Left lobe of liver (tissue), 2 donors: ENCODE results near the gene IGFN1. TPM values are rescaled to one million over a fixed set of nuclear protein-coding genes. Genes with fewer than 3 reads are reported as not detected.
A peak's percentile ranks its signal among the peaks of the same experiment; 100 is the strongest.

Source experiments
- ATAC-seq: fragments of 200-7000 bp; cut with Tn5 transposase; one replicate; pipeline ENCODE4 v1.9.1; 2020; ENCODE audit warnings: mild to moderate bottlenecking, moderate library complexity
- DNase-seq: peaks from one replicate; pipeline ENCODE4 v3.0.0-alpha.2; 2020; ENCODE audit warnings: low spot score
- total RNA-seq: library from RNA; stranded (reverse); gene quantifications from one replicate; pipeline ENCODE4 v1.2.1, GENCODE V29; 2021
- donor health status: DM: no; HTN: no; CAD: no; lungs with moderate emphysema.
- donor health status: DM: no; HTN: yes; CAD: no.

IGFN1 gene
- total RNA-seq, 1 donor from 2014 or later = not detected

DNA sequence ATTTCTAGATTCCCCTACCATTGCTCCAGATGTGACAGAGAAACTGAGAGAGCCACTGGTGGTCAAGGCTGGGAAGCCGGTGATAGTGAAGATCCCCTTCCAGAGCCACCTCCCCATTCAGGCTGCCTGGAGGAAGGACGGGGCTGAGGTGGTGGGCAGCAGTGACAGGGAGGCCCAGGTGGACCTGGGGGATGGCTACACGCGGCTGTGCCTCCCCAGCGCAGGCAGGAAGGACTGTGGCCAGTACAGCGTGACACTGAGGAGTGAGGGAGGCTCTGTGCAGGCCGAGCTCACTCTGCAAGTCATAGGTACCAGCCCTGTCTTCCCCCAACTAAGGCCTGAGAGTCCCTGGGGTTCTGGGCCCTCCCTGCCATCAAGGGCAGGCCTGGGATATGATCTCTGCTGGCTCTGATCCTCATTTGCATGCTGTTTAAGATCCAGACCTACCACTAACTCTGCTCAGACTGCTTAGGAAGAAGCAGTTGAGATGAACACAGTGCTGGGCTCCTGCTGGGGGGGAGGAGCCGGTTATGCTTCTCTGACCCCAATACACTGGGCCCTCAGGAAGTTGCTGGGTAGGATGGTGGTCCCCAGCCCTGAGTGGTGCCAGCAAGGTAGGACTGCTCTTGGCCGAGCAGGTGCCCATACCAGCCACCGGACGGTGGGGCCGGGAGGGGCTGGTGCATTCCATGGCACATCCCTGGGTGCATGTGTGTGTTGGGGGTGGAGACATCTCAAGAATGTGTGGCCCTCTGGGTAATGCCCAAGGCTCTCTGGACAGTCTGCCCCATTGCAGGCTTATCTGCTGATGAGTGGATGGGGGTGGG is 25.1 kb downstream of the IGFN1 start:
- ATAC-seq (no peak), DNase-seq (peak; percentile 27)

DNA sequence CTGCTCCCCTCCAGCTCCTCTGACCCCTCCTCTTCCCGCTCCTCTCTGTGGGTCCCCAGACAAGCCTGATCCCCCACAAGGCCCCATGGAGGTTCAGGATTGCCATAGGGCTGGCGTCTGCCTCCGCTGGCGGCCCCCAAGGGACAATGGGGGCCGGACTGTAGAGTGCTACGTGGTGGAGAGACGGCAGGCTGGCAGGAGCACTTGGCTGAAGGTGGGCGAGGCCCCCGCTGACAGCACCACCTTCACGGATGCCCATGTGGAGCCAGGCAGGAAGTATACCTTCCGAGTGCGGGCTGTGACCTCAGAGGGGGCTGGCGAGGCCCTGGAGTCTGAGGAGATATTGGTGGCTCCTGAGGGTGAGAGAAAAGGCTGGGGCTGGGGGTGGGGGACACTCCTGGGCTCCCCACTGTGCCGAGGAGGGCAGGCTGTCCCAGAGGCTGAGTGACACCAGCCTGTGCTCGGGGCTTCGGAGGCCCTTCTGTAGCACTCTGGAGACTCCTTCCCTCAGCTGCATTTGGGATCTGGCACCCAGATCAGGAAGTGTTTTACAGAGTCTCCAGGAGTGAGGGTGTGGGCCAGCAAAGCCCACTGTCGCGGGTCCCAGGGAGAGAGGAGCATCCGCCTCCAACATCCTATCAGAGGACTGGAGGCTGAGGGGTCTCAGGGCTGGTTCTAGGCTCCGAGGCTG is 25.9 kb downstream of the IGFN1 start:
- DNase-seq = peak; percentile 39
- no peak for ATAC-seq

DNA sequence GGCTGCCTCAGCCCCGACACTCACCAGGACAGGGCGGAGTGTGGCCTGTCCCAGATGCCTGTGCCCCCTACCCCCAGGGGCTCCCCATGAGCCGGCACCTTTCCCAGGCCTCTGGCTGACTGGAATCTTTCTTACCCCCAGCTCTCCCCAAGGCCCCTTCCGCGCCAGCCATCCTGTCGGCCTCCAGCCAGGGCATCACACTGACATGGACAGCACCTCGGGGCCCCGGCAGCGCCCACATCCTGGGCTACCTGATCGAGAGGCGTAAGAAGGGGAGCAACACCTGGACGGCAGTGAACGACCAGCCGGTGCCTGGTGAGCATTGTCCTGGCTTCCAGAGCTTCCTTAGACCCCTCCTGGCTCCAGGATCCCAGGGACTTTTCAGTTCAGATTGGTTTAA is 26.5 kb downstream of the IGFN1 start:
- peak; percentile 21 for DNase-seq

DNA sequence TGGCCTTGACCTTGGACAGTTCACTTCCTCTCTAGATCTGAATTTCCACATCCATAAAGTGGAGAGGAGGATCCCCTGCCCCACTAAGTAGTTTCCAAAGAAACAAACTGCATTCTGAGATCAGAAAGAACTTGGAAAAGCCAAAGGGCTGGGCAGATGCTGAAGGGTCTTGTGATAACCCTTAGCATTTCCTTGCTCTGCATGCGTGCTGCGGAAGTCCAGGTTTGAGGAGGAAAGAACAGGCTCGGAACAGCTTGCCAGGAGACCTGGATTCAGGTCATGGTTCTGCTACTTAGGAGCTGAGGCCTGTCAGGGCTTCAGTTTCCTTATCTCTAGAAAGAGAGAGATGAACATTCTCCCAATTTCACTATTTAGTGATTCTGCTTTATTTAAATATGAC is 27.2 kb downstream of the IGFN1 start:
- DNase-seq (no peak), ATAC-seq (no peak)

More for the DNA sequence above, 26.5 kb downstream of the IGFN1 start:
- no peak for ATAC-seq

DNA sequence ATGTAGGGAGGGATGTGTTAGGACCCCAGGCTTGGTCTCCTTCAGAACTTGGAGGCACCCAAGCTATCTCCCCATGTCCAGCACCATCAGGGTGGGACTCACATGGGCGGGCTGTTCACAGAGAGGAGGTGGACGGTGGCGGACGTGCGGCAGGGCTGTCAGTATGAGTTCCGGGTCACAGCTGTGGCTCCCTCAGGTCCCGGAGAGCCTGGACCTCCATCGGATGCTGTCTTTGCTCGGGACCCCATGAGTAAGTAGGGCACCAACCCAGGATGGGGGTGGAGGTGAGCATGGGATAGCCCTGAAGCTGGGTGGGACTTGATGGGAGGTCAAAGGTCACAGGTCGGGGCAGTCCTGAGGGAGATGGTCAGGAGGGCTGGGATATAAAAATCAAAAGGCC is 27.8 kb downstream of the IGFN1 start:
- ATAC-seq (no peak), DNase-seq (peak; percentile 38)

DNA sequence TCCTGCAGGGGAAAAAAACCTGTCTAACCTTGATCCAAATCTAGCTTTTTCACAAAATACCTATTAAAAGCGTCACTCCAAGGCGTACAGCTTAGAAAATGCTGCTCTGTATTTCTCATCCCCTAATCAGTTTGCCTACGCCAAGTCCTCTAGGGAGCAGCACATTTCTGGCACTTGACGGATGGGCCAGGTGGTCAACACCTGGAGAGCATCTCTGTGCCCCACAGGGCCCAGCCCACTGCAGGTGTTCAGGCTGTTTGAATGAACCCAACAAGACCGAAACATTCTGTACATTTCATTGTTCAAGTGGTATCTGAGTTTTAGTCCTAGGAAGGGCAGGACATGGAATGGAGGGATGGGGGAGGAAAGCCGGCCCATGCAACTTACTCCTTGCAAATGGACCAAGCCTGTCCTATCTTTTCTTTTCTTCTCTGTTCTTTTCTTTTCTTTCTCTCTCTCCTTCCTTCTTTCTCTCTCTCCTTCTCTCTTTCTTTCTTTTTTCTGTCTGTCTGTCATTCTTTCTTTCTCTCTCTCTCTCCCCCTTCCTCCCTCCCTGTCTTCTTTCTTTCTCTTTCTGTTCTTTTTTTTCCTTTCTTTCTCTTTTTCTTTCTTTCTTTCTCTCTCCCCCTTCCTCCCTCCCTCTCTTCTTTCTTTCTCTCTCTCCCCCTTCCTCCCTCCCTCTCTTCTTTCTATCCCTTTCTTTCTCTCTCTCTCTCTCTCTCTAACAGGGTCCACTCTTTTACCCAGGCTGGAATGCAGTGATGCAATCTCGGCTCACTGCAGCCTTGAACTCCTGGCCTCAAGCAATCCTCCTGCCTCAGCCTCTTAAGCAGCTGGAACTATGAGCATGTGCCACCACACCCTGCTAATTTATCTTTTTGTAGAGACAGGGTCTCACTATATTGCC is 29.1 kb downstream of the IGFN1 start:
- ATAC-seq (no peak), DNase-seq (no peak)

DNA sequence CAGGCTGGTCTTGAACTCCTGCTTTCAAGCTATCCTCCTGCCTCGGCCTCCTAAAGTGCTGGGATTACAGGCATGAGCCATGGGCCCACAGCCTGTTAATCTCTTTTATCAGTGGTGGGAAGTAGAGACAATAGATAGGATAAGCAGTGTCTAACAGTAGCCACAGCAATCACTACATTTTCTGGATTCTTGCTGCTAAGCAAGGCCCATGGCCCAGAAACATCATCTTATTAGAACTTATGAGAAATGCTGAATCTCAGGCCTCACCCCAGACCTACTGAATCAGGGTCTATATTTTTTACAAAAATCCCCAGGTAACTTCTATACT is 29.7 kb downstream of the IGFN1 start:
- DNase-seq = no peak

DNA sequence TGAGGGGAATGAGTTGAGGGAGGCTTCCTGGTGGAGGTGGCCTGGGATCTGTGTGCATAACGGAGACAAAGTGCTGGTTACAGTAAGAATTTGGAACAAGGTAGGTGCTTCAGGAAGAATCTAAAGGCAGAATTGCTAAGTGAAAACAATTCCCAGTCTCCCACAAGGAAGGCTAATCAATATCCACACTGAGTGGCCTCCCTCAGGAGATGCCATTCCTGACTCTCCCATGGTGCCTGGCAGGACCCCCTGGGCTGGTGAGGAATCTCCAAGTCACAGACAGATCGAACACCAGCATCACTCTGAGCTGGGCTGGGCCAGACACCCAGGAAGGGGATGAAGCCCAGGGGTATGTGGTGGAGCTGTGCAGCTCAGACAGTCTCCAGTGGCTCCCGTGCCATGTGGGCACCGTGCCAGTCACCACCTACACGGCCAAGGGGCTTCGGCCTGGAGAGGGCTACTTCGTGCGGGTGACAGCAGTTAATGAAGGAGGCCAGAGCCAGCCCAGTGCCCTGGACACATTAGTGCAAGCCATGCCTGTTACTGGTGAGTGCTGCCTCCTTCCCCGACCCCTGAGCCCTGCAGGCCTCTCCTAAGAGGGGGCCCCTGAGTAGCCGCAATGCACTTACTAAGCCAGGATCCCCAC is 30.7 kb downstream of the IGFN1 start:
- DNase-seq (peak; percentile 44), ATAC-seq (no peak)

More for the DNA sequence above, 29.7 kb downstream of the IGFN1 start:
- no peak for ATAC-seq

DNA sequence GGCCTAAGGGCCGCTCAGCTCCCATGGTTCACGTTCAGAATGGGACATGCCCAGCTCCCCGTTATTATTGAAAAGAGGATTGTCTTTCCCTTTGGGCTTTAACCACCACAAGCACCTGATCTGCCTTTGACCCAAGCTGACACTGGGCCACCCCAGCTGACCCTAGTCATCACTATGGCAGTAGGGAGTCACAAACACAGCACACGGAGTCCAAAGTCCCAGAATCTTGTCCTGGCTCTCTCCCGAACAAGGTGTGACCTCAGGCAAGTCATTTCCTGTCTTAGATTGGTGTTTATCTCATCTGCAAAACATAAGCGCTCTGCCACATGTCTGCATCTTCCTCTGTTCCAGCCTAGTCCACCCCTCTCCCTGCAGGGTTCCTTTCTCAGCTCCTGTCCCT is 31.5 kb downstream of the IGFN1 start:
- DNase-seq (peak; percentile 48), ATAC-seq (peak; percentile 79)

DNA sequence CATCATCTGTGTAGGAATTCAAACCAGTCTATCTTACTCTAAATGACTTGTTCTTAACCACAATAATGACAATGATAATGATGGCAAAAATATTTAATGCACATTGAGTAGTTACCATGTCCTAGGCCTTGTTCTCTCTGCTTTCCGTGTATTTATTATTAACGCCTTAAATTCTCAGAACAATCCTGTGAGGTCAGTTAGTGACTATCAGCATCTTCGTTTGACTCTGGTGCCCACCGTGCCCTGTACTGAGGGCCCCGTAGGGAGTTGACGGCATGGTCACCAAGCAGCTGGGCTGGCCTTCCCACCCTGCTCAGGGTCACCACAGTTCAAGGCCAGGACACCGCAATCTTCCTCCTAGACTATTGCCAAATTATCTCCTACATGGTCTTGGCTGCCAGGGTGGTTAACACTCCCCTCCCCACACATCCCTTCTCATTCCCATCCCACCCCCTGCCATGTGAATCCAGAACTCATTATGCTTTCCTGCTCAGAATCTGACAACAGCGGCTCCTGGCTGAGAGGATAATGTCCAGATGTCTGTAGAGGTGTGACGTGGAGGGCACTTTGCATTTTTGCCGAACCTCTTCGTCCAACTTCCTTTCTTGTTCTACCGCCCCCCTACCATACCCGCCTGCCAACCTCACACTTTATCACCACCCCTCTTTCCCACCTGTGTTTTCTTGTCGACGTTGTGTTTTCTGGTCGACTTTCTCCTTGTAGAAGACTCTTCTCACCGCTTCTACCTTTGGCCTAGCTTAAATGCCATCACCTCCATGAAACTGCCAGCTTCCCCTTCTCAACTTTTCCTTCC is 33.4 kb downstream of the IGFN1 start:
- DNase-seq (no peak), ATAC-seq (no peak)

DNA sequence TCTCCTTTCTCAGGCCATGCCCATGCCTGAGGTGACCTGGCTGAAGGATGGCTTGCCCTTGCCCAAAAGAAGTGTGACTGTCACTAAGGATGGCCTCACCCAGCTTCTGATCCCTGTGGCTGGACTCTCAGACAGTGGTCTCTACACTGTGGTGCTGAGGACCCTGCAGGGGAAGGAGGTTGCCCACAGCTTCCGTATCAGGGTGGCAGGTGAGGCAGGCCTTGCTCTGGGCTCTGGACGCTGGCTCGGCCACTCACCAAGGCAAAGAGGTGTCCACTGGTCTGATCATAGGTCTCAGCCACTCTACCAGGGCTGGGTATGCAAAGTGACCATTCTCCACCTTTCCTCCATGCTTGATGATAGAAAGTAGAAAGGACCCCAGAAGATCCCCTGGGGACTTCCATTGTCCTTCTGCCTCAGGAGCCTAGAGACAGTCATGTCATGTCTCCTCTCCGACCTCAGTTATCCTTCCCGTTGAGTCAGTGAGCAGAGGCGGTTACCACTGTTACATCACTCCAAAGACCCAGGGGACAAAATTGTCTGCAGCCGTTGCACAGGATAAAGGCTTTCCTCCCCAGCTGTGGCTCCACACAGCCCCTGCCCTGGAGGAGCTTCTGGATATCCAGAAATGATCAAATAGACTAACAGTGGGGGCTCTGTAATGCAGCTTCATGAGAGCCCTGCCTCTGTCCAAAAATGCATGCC is 34.2 kb downstream of the IGFN1 start:
- DNase-seq (peak; percentile 33), ATAC-seq (no peak)

DNA sequence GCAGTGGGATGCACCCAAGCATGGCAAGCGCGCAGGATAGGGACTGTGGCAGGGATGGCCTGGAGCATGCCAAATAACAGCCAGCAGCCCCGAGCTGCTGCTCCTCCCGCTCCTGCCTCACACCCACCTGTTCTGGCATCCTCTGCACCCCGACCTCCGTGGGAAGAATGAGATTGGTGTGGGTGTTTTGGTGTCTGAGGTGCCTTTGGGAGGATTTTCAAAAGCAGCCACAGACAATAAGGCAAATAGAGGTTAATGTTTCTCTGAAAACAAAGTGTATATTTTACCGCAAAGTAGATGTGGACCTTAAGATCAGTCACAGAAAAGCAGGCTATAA is 35.5 kb downstream of the IGFN1 start:
- DNase-seq (no peak), ATAC-seq (no peak)

DNA sequence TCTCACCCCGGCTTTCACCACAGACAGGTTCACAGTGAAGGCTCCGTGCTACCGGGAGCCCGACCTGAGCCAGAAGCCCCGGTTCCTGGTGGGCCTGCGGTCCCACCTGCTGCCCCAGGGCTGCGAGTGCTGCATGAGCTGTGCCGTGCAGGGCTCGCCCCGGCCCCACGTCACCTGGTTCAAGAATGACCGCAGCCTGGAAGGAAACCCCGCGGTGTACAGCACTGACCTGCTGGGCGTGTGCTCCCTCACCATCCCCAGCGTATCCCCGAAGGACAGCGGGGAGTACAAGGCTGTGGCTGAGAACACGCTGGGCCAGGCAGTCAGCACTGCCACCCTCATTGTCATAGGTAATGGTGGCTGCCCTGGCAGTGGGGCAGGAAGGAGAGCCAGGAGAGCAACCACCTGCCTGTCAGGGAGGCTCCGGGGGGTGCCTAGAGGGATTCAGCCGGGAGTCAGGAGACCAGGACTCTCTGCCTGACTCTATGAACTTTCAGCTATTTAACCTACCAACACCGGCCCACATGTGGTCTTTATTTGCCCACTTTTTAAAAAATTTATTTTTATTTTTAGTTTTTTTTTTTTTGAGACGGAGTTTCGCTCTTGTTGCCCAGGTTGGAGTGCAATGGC is 36.4 kb downstream of the IGFN1 start:
- DNase-seq = peak; percentile 26
- ATAC-seq = no peak

DNA sequence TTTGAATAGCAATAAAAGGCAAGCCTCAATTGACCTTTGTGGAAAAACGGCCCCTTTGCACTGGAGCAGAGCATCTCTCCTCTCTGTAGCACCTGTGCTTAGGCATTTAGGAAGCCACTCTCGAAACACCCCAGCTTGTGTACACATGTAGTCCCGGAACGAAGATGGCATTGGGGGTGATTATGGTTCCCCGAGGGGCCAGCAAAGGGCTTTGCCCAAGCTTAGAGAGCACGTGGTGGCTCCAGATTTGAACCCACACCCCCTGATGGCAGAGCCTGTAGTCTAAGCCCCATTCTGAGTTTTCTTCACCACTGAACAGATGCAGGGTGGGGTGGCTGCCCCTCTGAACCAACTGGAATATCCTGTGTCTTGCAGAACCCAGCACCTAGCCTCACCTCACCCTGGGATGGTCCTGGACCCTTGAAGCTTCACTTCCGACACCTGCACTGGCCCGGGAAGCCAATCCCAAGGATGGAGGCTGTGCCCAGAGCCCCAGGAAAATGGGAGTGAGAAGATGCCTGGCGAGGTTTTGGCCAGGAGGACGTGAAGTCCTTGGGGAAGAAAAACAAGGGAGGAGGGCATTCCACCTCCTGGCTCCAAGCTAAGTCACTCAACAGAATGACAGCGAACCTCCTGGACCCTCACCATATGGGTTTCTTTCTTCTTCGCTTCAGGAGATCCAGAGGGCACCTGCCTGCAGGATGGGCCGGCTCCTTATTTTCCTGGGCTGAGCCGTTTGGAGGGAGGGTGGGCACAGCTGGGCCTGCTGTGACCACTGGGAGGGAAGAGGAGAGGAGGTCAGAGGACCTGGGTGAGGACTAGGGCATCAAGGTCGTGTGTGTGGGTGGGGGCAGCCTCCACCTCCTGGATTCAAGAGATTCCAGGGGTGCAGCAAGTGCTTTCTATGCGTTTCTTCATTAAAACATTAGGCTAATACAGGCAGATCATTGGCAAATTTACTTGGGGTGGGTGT is 37.7 kb downstream of the IGFN1 start:
- peak; percentile 29 for DNase-seq
- ATAC-seq = no peak

DNA sequence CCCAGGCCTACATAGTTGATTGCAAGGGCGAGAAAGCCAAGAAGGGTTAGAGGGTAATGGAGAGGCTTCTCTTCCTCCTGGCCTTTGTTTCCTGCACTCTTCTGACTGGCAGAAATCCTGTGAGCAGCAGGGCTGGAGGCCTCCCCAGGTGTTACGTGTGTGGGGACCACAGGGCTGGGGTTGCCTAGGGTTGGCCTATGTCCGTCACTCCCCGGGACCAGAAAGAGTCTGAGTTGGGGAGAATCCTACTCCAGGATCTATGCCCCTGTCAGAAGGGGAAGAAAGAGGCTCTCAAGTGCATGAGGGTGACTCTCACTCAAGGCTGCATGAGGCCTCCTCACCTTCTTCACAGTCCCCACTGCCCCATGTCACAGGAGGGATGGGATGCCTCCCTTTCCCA is 38.5 kb downstream of the IGFN1 start:
- DNase-seq = no peak
- no peak for ATAC-seq

DNA sequence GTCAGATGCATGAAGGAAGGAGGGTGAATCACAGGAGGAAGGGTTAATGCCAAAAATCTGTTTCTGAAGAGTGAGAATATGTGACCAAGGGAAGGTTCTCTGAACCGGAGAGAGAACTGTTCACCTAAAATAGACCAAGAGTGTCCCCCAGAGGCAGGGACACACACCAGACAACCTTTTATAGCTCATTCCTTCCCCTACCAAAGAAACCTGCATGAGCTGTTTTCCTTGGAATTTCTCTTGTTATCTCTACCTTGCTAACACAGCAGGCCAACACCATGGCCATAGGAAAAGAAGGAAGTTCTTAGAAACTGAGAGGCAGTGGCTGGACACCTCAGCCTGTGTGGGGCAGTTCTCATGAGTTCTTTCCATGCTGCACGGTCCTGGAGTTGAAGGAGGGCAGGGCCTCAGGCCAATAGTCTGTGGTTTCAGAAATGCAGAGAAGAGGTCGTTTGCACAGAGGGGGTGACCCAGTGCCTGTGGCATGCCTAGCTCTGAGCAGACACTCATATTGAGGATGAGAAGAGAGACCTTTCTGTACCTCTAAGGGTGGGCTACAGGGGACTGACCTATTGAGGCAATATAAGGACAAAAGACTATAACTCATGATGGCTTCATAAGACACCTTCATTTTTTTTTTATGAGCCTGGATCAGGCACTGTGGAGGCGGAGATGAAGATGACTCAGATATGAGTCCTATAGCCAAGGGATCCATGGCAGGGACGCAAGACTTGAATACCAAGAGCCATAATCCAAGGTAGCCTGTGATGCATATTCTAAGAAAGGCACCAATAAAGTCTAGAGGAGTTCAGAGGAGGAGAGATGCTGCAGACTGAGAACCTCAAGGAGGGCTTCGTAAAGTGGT is 39.4 kb downstream of the IGFN1 start:
- ATAC-seq = no peak
- no peak for DNase-seq

DNA sequence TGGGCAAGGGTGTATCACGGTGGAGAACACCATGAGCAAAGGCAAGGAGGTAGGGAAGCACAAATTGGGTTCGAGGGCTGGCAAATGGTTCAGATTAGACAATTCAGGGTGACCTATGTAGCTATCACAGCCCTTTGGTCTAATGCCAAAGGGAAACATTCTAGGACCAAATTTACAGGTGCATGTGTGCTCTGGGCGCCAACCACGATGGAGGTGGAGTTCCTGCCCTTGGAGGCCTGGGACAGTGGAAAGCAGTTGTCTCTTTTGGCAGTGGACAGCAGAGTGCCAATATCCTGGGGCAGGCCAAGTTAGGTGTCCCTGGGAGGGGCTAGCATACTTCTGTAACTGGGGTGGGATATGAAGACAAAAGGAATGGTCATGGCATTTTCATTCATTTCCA is 40.1 kb downstream of the IGFN1 start:
- DNase-seq (no peak), ATAC-seq (no peak)
